GM18517 (cell line): ENCODE data around the gene TMEM9.

Experiments
- ATAC-seq: cut with Tn5 transposase; IDR thresholded peaks from one replicate; pipeline ENCODE4 v1.9.1; 2021; ENCODE audit warnings: mild to moderate bottlenecking, moderate library complexity; ENCODE audit not compliant: unreplicated experiment

TMEM9 gene

GRCh38 chr1:201088395-201088794, 65.9 kb downstream of the TMEM9 start:
- no peak for ATAC-seq

GRCh38 chr1:201085902-201086735, 68.2 kb downstream of the TMEM9 start:
- ATAC-seq, result no peak
